GM12874 (cell line): ENCODE data around the gene PF4V1.

ENCODE experiments used
- TF ChIP-seq, protein P1 (sequence below): IDR thresholded peaks from 2 replicates; pipeline ENCODE4 v1.5.1; 2011; ENCODE audit warnings: low read depth, mild to moderate bottlenecking, control low read depth, low read length, moderate library complexity; ENCODE audit not compliant: insufficient read depth

PF4V1 gene

GRCh38 chr4:73844806-73845205 lies 8.3 kb upstream of the PF4V1 start:
- TF ChIP-seq, protein P1, sequence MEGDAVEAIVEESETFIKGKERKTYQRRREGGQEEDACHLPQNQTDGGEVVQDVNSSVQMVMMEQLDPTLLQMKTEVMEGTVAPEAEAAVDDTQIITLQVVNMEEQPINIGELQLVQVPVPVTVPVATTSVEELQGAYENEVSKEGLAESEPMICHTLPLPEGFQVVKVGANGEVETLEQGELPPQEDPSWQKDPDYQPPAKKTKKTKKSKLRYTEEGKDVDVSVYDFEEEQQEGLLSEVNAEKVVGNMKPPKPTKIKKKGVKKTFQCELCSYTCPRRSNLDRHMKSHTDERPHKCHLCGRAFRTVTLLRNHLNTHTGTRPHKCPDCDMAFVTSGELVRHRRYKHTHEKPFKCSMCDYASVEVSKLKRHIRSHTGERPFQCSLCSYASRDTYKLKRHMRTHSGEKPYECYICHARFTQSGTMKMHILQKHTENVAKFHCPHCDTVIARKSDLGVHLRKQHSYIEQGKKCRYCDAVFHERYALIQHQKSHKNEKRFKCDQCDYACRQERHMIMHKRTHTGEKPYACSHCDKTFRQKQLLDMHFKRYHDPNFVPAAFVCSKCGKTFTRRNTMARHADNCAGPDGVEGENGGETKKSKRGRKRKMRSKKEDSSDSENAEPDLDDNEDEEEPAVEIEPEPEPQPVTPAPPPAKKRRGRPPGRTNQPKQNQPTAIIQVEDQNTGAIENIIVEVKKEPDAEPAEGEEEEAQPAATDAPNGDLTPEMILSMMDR, result no peak

DNA sequence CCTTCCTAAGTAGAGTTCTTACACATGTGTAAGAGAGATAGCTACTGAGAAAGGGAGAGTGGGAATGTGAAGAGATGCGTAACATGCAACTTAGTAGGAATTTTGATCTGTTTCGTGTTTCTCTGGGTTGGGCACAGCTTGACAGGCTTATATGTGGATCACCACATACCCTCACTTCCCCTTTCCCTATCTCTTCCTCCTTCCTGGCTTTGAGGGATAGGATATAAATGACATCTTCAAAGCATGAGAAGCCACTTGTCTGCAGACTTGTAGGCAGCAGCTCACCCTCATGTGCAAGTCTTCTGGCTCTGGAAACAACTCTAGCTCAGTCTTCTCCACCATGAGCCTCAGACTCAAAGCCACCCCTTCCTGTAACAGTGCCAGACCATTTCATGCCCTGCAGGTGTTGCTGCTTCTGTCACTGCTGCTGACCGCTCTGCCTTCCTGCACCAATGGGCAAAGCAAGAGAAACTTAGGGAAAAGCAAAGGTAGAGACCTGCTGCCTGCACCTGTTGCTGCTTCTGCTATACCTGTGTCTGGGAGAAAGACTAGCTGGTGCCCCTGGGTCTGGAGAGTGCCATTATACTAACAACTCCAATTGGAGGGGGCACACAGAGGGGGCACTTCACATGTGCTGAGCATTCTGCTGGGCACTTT lies 5.4 kb upstream of the PF4V1 start:
- TF ChIP-seq, protein P1, result no peak

GRCh38 chr4:73848183-73848777 lies 4.8 kb upstream of the PF4V1 start:
- TF ChIP-seq, protein P1, result no peak

GRCh38 chr4:73850261-73850970 lies 2.7 kb upstream of the PF4V1 start:
- TF ChIP-seq, protein P1, result no peak

GRCh38 chr4:73851293-73851692 lies 1.8 kb upstream of the PF4V1 start:
- TF ChIP-seq, protein P1, result no peak

DNA sequence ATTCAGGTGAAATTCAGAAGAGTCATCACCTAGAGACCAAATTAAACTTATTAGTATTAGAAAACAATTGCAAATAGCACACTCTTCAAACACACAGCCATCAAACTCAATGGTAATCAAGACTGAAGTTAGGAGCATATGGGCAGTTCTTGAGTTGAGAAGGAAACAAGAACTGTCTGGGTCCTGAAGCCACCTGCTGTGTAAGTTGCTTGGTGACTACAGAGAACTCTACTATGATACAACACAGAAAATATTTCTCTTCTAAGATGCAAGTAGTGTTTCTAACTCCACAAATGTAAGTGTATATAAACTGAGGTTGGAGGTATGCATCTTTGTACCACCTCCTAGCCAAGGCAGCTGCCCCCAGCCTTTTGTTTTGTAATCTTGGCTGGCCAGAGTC lies 325 bp upstream of the PF4V1 start:
- TF ChIP-seq, protein P1, result no peak

DNA sequence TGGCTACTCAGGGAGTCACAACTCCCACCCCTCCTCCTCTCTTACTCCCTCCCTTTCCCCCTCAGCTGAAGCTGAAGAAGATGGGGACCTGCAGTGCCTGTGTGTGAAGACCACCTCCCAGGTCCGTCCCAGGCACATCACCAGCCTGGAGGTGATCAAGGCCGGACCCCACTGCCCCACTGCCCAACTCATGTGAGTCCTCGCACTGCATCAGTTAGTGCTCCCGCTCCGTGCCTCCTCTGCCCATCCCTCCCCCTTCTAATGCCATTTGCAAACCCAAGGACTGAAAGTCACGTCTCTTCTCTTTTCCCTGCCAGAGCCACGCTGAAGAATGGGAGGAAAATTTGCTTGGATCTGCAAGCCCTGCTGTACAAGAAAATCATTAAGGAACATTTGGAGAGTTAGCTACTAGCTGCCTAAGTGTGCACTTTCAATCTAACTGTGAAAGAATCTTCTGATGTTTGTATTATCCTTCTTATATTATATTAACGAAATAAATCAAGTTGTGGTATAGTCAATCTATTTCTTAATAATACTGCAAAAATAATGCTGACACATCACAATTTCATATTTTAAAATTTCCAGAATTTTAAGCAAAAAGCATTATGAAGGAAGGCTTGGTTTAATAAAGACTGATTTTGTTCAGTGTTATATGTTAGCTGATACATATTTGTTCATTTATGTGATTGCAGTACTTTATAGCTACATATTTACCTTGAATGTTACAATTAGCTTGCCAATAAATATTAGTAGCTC lies 800 bp downstream of the PF4V1 start:
- TF ChIP-seq, protein P1, result no peak
